Fibroblast of skin of back (primary cell): ENCODE measurements around the gene S100A7.
"Not testable (repeated sequence)": the region's sequence is repeated elsewhere in the genome, so short reads cannot be mapped to it uniquely, and the experiment has no call there.

ENCODE experiments used
- DNase-seq: peaks from one replicate; pipeline ENCODE4 v3.0.0-alpha.2; 2013

S100A7 gene

DNA sequence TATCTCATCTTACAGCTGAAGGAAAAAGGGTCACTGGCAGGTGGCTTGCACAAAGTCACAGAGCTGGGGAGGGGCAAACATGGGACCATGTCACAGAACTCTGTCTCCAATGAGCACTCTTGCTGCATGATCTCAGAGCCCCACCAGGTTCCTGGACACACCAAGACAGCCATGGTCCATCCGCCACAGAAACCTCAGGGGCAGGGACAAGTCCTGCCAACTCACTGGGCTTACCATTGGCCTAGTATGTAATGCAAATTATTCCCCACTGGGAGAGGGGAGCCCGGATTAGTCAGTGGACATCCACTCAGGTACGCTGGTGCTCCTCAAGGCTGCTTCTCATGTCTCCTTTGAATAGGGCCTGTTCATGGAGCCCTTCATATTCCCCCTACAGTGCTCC is 29.9 kb downstream of the S100A7 start:
- DNase-seq: no peak

GRCh38 chr1:153430166-153430553 is 30.3 kb downstream of the S100A7 start:
- no peak for DNase-seq

DNA sequence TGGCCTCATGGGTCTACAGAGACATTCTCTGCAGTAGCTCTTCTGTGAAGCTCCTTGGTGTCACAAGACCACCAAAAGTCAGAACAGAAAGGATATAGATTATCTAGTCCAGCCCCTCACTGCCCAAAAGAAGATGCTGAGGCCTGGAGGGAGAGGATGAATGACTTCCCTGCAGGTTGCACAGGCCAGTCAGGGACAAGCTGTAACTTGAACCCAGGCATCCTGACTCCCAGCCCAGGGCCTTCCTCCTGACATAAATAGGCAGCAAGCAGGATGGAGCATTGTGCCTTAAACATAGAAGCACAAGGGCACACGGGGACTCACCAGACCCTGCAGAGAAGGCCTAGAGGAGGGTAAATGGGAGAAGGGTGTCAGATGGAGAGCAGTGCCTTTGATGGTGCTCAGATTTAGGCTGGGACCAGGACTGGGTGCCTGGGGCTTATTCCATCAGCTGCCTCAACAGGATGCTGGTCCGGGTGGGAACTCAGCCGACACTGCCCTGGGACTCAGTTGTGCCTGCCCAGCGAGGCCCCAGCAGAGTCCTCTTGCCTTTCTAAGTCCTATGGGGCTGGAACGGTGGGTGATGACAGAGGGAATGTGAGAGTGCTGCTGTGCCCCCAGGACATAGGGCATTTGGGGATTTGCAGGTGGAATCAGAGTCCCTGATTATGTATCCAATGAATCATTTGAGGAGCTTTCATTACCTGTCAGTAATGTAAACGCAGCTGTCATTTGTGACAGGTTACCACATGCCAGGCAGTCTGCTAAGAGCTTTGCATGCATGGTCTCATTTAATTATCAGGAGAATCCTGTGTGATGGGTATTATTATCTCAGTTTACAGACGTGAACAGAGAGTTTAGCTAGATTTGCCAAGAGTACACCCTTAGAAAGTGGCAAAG is 30.9 kb downstream of the S100A7 start:
- no peak for DNase-seq

DNA sequence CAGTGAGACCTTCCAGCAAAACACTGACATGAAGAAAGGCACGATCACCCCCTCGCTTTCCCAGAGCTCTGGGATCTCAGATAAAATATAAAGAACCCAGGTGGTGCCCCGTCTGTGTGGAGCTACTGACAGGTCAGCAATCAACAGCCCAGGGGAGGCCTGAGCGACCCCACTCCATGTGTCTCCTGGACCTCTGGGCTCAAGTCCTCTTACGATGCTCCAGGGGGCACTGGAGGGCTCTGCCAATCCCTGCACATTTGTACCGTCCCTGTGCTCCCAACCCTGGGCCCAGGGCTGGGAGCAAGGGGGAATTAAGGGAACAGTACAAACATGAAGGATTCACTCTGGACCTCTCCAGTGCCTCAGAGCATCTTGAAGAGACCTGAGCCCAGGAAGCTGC is 31.7 kb downstream of the S100A7 start:
- no peak for DNase-seq

DNA sequence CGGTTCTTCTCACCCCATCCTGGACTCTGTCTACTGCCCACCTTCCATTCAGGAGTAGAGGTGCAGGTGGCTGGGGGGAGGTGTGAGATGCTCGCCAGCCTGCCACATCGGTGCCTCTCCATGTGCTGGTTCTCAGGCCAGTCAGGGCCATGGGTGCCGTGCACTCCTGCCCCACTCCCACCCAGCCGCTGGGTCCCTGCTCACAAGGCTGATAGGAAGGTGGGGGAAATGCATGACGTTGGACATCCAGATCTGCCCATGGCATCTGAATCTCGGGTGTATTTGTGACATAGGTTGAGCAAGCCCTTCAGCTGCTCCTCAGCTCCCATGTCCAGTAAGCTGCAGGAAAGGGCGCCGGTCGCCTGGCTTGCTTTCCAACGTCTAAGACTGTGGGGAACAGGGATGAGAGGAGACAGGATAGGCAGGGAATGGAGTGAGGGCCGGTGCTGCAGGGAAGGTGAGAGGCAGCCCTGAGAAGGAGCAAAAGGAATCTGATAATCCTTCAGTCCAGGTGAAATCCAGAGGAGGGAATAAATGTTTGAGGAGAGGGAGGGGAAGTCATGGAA is 32.3 kb downstream of the S100A7 start:
- no peak for DNase-seq

GRCh38 chr1:153426809-153427208 is 33.6 kb downstream of the S100A7 start:
- no peak for DNase-seq

- DNase-seq: peak; percentile 64
Measured at GRCh38 chr1:153422450-153423068, 37.9 kb downstream of the S100A7 start.

GRCh38 chr1:153420306-153420705 is 40.1 kb downstream of the S100A7 start:
- no peak for DNase-seq

GRCh38 chr1:153419436-153419793 is 41.0 kb downstream of the S100A7 start:
- not testable (repeated sequence) for DNase-seq

- not testable (repeated sequence) for DNase-seq
Measured at GRCh38 chr1:153418758-153419435, 41.6 kb downstream of the S100A7 start.

- DNase-seq: no peak
Measured at GRCh38 chr1:153417136-153417888, 43.1 kb downstream of the S100A7 start.

- DNase-seq: no peak
Measured at GRCh38 chr1:153415850-153416570, 44.4 kb downstream of the S100A7 start, which contains the start of gene S100A7A. TSS of gene S100A7A (plus strand) at chr1:153416520. CDS start at chr1:153418083, 1,563 bp downstream.

GRCh38 chr1:153413961-153414360 is 46.5 kb downstream of the S100A7 start:
- DNase-seq: not testable (repeated sequence)
